ENCODE data around the gene AFP.
"Not testable (repeated sequence)": the region's sequence is repeated elsewhere in the genome, so short reads cannot be mapped to it uniquely, and the experiment has no call there.

Gene AFP

GRCh38 chr4:73435984-73436383 is at the start of gene AFP:
TSS of gene AFP (plus strand) at chr4:73436221. CDS start at chr4:73436263, 42 bp downstream.
- no peak for DNase-seq

GRCh38 chr4:73387552-73387951 is 48.5 kb upstream of the AFP start:
- no peak for DNase-seq

GRCh38 chr4:73388887-73389286 is 47.1 kb upstream of the AFP start:
- no peak for DNase-seq

- not testable (repeated sequence) for DNase-seq
Observed at GRCh38 chr4:73389663-73390062, 46.4 kb upstream of the AFP start.

GRCh38 chr4:73391774-73392173 is 44.2 kb upstream of the AFP start:
- DNase-seq = no peak

GRCh38 chr4:73392936-73393335 is 43.1 kb upstream of the AFP start:
- DNase-seq = no peak

GRCh38 chr4:73396304-73396703 is 39.7 kb upstream of the AFP start:
- DNase-seq = no peak

GRCh38 chr4:73396993-73397972 is 38.7 kb upstream of the AFP start:
- no peak for DNase-seq

- no peak for DNase-seq
Observed at GRCh38 chr4:73401412-73401811, 34.6 kb upstream of the AFP start.

GRCh38 chr4:73404042-73404441 is 32.0 kb upstream of the AFP start, which contains the start of gene ALB:
TSS of gene ALB (plus strand) at chr4:73404287. CDS start at chr4:73404328, 41 bp downstream.
- no peak for DNase-seq

GRCh38 chr4:73404457-73404856 is 31.6 kb upstream of the AFP start:
- no peak for DNase-seq

GRCh38 chr4:73405138-73405537 is 30.9 kb upstream of the AFP start:
- no peak for DNase-seq

GRCh38 chr4:73406548-73406875 is 29.5 kb upstream of the AFP start:
- no peak for DNase-seq

- DNase-seq = no peak
Observed at GRCh38 chr4:73407227-73407673, 28.8 kb upstream of the AFP start.

GRCh38 chr4:73408181-73408867 is 27.7 kb upstream of the AFP start:
- no peak for DNase-seq

- DNase-seq = no peak
Observed at GRCh38 chr4:73409012-73409862, 26.8 kb upstream of the AFP start.

GRCh38 chr4:73409978-73410548 is 26.0 kb upstream of the AFP start:
- no peak for DNase-seq

- DNase-seq = no peak
Observed at GRCh38 chr4:73410916-73411730, 24.9 kb upstream of the AFP start.

- no peak for DNase-seq
Observed at GRCh38 chr4:73411731-73412414, 24.1 kb upstream of the AFP start.

GRCh38 chr4:73413294-73413755 is 22.7 kb upstream of the AFP start:
- no peak for DNase-seq

- DNase-seq = no peak
Observed at GRCh38 chr4:73414936-73415271, 21.1 kb upstream of the AFP start.
